Measurements from ENCODE around the gene CSF1. TPM values are rescaled to one million over a fixed set of nuclear protein-coding genes. Genes with fewer than 3 reads are reported as not detected.

CSF1 gene
- total and polyA plus RNA-seq, 2 donors (not counting 1 experiment from before 2014, with no cell fraction given) = 28.6 to 48.9 TPM

- Histone ChIP-seq H3K4me2 (ENCODE audit: extremely low read depth, insufficient read depth, low read length) (no peak overlapping the region), H3K9me3 (ENCODE audit: control insufficient read depth, insufficient read depth, low read depth, low read length) (no peaks in the 10 kb centered on the region), H3K4me3 (replicated peaks in 1 of 4; ENCODE audit: control extremely low read depth in 1 of 4, insufficient read depth in 1 of 4, low read depth in 3 of 4, low read length in 4 of 4) (no peak overlapping the region), H3K27ac (ENCODE audit: insufficient read depth, low read length) (no peak overlapping the region), H3K9ac (ENCODE audit: insufficient read depth, low read length) (no peak overlapping the region), H3K79me2 (ENCODE audit: control insufficient read depth, insufficient read depth, low read length) (no peaks in the 10 kb centered on the region), H4K20me1 (ENCODE audit: control insufficient read depth, extremely low read depth, insufficient read depth, low read length) (no peaks in the 10 kb centered on the region), H2AFZ (ENCODE audit: low read length) (no peak overlapping the region), H3K4me1 (ENCODE audit: control insufficient read depth, extremely low read depth, insufficient read depth, low read length) (no peaks in the 10 kb centered on the region), H3K27me3 (ENCODE audit: control insufficient read depth, insufficient read depth, low read length) (peaks cover 3% of the 10 kb centered on the region), H3K36me3 (ENCODE audit: control insufficient read depth, insufficient read depth, low read length) (no peaks in the 10 kb centered on the region)
- DNase-seq (ENCODE audit: low read depth in 2 of 2) = no peak
- TF ChIP-seq CTCF (conservative IDR thresholded peaks at IDR 0.05 in 1 of 2, IDR thresholded peaks at IDR 0.05 in 1 of 2; ENCODE audit: low read depth in 1 of 2, low read length in 2 of 2) (no peak), EZH2 (IDR thresholded peaks at IDR 0.05; ENCODE audit: low read length, missing control alignments) (no peak)
Measured at GRCh38 chr1:109889094-109889493, 21.6 kb upstream of the CSF1 start.

GRCh38 chr1:109890115-109890953 is 20.3 kb upstream of the CSF1 start:
- Histone ChIP-seq H3K4me3 (replicated peaks in 1 of 4; ENCODE audit: control extremely low read depth in 1 of 4, insufficient read depth in 1 of 4, low read depth in 3 of 4, low read length in 4 of 4) (no peak overlapping the region), H3K27me3 (ENCODE audit: control insufficient read depth, insufficient read depth, low read length) (peaks cover 3% of the 10 kb centered on the region), H3K9ac (ENCODE audit: insufficient read depth, low read length) (no peak overlapping the region), H3K4me1 (ENCODE audit: control insufficient read depth, extremely low read depth, insufficient read depth, low read length) (no peaks in the 10 kb centered on the region), H3K4me2 (ENCODE audit: extremely low read depth, insufficient read depth, low read length) (no peak overlapping the region), H3K79me2 (ENCODE audit: control insufficient read depth, insufficient read depth, low read length) (no peaks in the 10 kb centered on the region), H3K9me3 (ENCODE audit: control insufficient read depth, insufficient read depth, low read depth, low read length) (no peaks in the 10 kb centered on the region), H3K36me3 (ENCODE audit: control insufficient read depth, insufficient read depth, low read length) (no peaks in the 10 kb centered on the region), H2AFZ (ENCODE audit: low read length) (no peak overlapping the region), H4K20me1 (ENCODE audit: control insufficient read depth, extremely low read depth, insufficient read depth, low read length) (no peaks in the 10 kb centered on the region), H3K27ac (ENCODE audit: insufficient read depth, low read length) (no peak overlapping the region)
- DNase-seq (ENCODE audit: low read depth in 2 of 2) = no peak
- TF ChIP-seq CTCF (conservative IDR thresholded peaks at IDR 0.05 in 1 of 2, IDR thresholded peaks at IDR 0.05 in 1 of 2; ENCODE audit: low read depth in 1 of 2, low read length in 2 of 2) (no peak), EZH2 (IDR thresholded peaks at IDR 0.05; ENCODE audit: low read length, missing control alignments) (no peak)

- Histone ChIP-seq H3K9ac (ENCODE audit: insufficient read depth, low read length) (no peak overlapping the region), H3K4me2 (ENCODE audit: extremely low read depth, insufficient read depth, low read length) (no peak overlapping the region), H3K9me3 (ENCODE audit: control insufficient read depth, insufficient read depth, low read depth, low read length) (no peaks in the 10 kb centered on the region), H3K27me3 (ENCODE audit: control insufficient read depth, insufficient read depth, low read length) (peaks cover 3% of the 10 kb centered on the region), H3K79me2 (ENCODE audit: control insufficient read depth, insufficient read depth, low read length) (no peaks in the 10 kb centered on the region), H3K4me3 (replicated peaks in 1 of 4; ENCODE audit: control extremely low read depth in 1 of 4, insufficient read depth in 1 of 4, low read depth in 3 of 4, low read length in 4 of 4) (no peak overlapping the region), H4K20me1 (ENCODE audit: control insufficient read depth, extremely low read depth, insufficient read depth, low read length) (no peaks in the 10 kb centered on the region), H2AFZ (ENCODE audit: low read length) (no peak overlapping the region), H3K4me1 (ENCODE audit: control insufficient read depth, extremely low read depth, insufficient read depth, low read length) (peaks cover 8% of the 10 kb centered on the region), H3K36me3 (ENCODE audit: control insufficient read depth, insufficient read depth, low read length) (no peaks in the 10 kb centered on the region), H3K27ac (ENCODE audit: insufficient read depth, low read length) (no peak overlapping the region)
- TF ChIP-seq EZH2 (IDR thresholded peaks at IDR 0.05; ENCODE audit: low read length, missing control alignments) = no peak
- no peak for TF ChIP-seq CTCF (conservative IDR thresholded peaks at IDR 0.05 in 1 of 2, IDR thresholded peaks at IDR 0.05 in 1 of 2; ENCODE audit: low read depth in 1 of 2, low read length in 2 of 2)
- no peak for DNase-seq (ENCODE audit: low read depth in 2 of 2)
Measured at GRCh38 chr1:109891930-109892329, 18.7 kb upstream of the CSF1 start.
